Measurements from ENCODE around the gene APOBR.
"Not testable (repeated sequence)": the region's sequence is repeated elsewhere in the genome, so short reads cannot be mapped to it uniquely, and the experiment has no call there.

APOBR gene

GRCh38 chr16:28497861-28498599 is 3.6 kb downstream of the APOBR start:
- no peak for DNase-seq (ENCODE audit: low spot score)

GRCh38 chr16:28498666-28499381 is 4.4 kb downstream of the APOBR start:
- no peak for DNase-seq (ENCODE audit: low spot score)

- no peak for DNase-seq (ENCODE audit: low spot score)
These were observed 5.4 kb downstream of the APOBR start for GRCh38 chr16:28499854-28500253.

- not testable (repeated sequence) for DNase-seq (ENCODE audit: low spot score)
These were observed 6.2 kb downstream of the APOBR start for GRCh38 chr16:28500476-28501180.

GRCh38 chr16:28501258-28502232 is 7.1 kb downstream of the APOBR start:
- no peak for DNase-seq (ENCODE audit: low spot score)

GRCh38 chr16:28502290-28502689 is 7.8 kb downstream of the APOBR start:
- DNase-seq (ENCODE audit: low spot score) = no peak

GRCh38 chr16:28503470-28504259 is 9.2 kb downstream of the APOBR start:
- no peak for DNase-seq (ENCODE audit: low spot score)

GRCh38 chr16:28504707-28505404 is 10.4 kb downstream of the APOBR start:
- DNase-seq (ENCODE audit: low spot score) = peak; percentile 61

GRCh38 chr16:28505489-28506137 is 11.2 kb downstream of the APOBR start:
- DNase-seq (ENCODE audit: low spot score) = no peak

- no peak for DNase-seq (ENCODE audit: low spot score)
These were observed 16.6 kb downstream of the APOBR start for GRCh38 chr16:28511031-28511430.

- DNase-seq (ENCODE audit: low spot score) = no peak
These were observed 17.7 kb downstream of the APOBR start for GRCh38 chr16:28511801-28512789.

- no peak for DNase-seq (ENCODE audit: low spot score)
These were observed 19.2 kb downstream of the APOBR start for GRCh38 chr16:28513484-28514181.

GRCh38 chr16:28514246-28514645 is 19.8 kb downstream of the APOBR start:
- no peak for DNase-seq (ENCODE audit: low spot score)

- DNase-seq (ENCODE audit: low spot score) = no peak
These were observed 26.2 kb downstream of the APOBR start for GRCh38 chr16:28520672-28521071.

- DNase-seq (ENCODE audit: low spot score) = no peak
These were observed 27.0 kb downstream of the APOBR start for GRCh38 chr16:28521436-28521835.

- no peak for DNase-seq (ENCODE audit: low spot score)
These were observed 28.3 kb downstream of the APOBR start for GRCh38 chr16:28522792-28523191.

GRCh38 chr16:28524681-28525171 is 30.3 kb downstream of the APOBR start:
- DNase-seq (ENCODE audit: low spot score) = no peak

Measured in HuH-7.5 (cell line).